Measurements from ENCODE around the gene NFATC3. TPM values are rescaled to one million over a fixed set of nuclear protein-coding genes. Genes with fewer than 3 reads are reported as not detected.
"Not testable (repeated sequence)": the region's sequence is repeated elsewhere in the genome, so short reads cannot be mapped to it uniquely, and the experiment has no call there.

The NFATC3 gene
- total and polyA plus RNA-seq, 2 of the 8 experiments (the other 6 are each of a cell fraction or from before 2014, with no cell fraction given), result 17.6 to 34.5 TPM

GRCh38 chr16:68162413-68162812 is 77.2 kb downstream of the NFATC3 start (continued):
- no peak for TF ChIP-seq CHD1 (IDR thresholded peaks at IDR 0.05; ENCODE audit: low read depth, low read length)
- no peak for TF ChIP-seq TAF7 (optimal IDR thresholded peaks at IDR 0.05; ENCODE audit: borderline replicate concordance, low read depth, low read length)
- no peak for TF ChIP-seq HDAC2 (IDR thresholded peaks at IDR 0.05; ENCODE audit: borderline replicate concordance in 1 of 2, low read depth in 2 of 2, low read length in 2 of 2)

DNA sequence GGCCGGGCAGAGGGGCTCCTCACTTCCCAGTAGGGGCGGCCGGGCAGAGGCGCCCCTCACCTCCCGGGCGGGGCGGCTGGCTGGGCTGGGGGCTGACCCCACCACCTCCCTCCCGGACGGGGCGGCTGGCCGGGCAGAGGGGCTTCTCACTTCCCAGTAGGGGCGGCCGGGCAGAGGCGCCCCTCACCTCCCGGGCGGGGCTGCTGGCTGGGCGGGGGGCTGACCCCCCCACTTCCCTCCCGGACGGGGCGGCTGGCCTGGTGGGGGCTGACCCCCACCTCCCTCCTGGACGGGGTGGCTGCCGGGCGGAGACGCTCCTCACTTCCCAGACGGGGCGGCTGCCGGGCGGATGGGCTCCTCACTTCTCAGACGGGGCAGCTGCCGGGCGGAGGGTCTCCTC is 78.1 kb downstream of the NFATC3 start:
- H3K9me3 ChIP-seq (ENCODE audit: insufficient read depth in 2 of 2, low read depth in 1 of 2, low read length in 1 of 2); H3K4me2 ChIP-seq (ENCODE audit: insufficient read depth in 1 of 2, low read depth in 2 of 2, low read length in 2 of 2); FAIRE-seq; H2AK5ac ChIP-seq (ENCODE audit: low read depth, low read length); H2BK15ac ChIP-seq (ENCODE audit: low read length); H3K4me3 ChIP-seq (ENCODE audit: extremely low read depth in 1 of 4, insufficient read depth in 2 of 4, low read depth in 3 of 4, low read length in 4 of 4); H3K4ac ChIP-seq (replicated peaks; ENCODE audit: insufficient read length, low read depth, low read length); H3K56ac ChIP-seq (replicated peaks; ENCODE audit: insufficient read length, low read depth, low read length); H2AFZ ChIP-seq (ENCODE audit: low read length); H4K5ac ChIP-seq (ENCODE audit: insufficient read length, low read depth, low read length); H2BK20ac ChIP-seq (ENCODE audit: low read length); H3K18ac ChIP-seq (ENCODE audit: extremely low read depth, low read length); H4K8ac ChIP-seq (ENCODE audit: extremely low read depth, insufficient read depth, low read length); H2BK120ac ChIP-seq (replicated peaks; ENCODE audit: low read depth, low read length); H3K79me1 ChIP-seq (ENCODE audit: low read depth, low read length); H3K79me2 ChIP-seq (ENCODE audit: control insufficient read depth in 1 of 2, insufficient read depth in 2 of 2, low read length in 2 of 2); H4K20me1 ChIP-seq (replicated peaks in 1 of 2; ENCODE audit: control insufficient read depth in 1 of 2, insufficient read depth in 2 of 2, low read length in 2 of 2); H3K23me2 ChIP-seq (ENCODE audit: low read depth, low read length); H2BK5ac ChIP-seq (ENCODE audit: low read depth, low read length); DNase-seq (ENCODE audit: low read depth in 1 of 2, low spot score in 2 of 2); H3K27me3 ChIP-seq (replicated peaks in 1 of 4; ENCODE audit: control insufficient read depth in 3 of 4, extremely low read depth in 1 of 4, insufficient read depth in 3 of 4, low read length in 3 of 4); H3K14ac ChIP-seq (ENCODE audit: insufficient read length); H3K4me1 ChIP-seq (replicated peaks in 1 of 4; ENCODE audit: control insufficient read depth in 3 of 4, insufficient read depth in 4 of 4, low read length in 3 of 4); POLR2A ChIA-PET (ENCODE audit: partially characterized antibody); H3K9ac ChIP-seq (replicated peaks in 1 of 4; ENCODE audit: extremely low read depth in 1 of 4, low read depth in 3 of 4, low read length in 3 of 4); H2BK12ac ChIP-seq (ENCODE audit: low read depth, low read length); H3K23ac ChIP-seq (ENCODE audit: insufficient read length); H3K27ac ChIP-seq (ENCODE audit: low read depth, low read length); CTCF ChIA-PET (ENCODE audit: partially characterized antibody); H4K91ac ChIP-seq (replicated peaks; ENCODE audit: insufficient read length, low read length): not testable (repeated sequence)
- peaks cover 0 to 13% (median 7%) of the 10 kb centered on the region in 4 experiments; a peak in 5 of 8 replicates for H3K36me3 ChIP-seq (ENCODE audit: control insufficient read depth in 2 of 4, insufficient read depth in 4 of 4, low read length in 3 of 4)
- 100% methylated on average over 3 of the region's 31 CpGs; no CpG with 5 or more reads in 1 of the 2 experiments for WGBS, 2 experiments (ENCODE audit: extremely low coverage in 1 of 2, insufficient coverage in 1 of 2, insufficient read length in 1 of 2, insufficient replicate concordance in 2 of 2, low coverage in 1 of 2, low lambda C conversion rate in 2 of 2, missing lambda C conversion rate in 1 of 2)

Measured in H1 (cell line).